ENCODE measurements around the gene PXDN. TPM values are rescaled to one million over a fixed set of nuclear protein-coding genes. Genes with fewer than 3 reads are reported as not detected.
"Not testable (repeated sequence)": the region's sequence is repeated elsewhere in the genome, so short reads cannot be mapped to it uniquely, and the experiment has no call there.

The PXDN gene
- total RNA-seq, 2 experiments from 2014 or later = 0.05 TPM; not detected in 1

DNA sequence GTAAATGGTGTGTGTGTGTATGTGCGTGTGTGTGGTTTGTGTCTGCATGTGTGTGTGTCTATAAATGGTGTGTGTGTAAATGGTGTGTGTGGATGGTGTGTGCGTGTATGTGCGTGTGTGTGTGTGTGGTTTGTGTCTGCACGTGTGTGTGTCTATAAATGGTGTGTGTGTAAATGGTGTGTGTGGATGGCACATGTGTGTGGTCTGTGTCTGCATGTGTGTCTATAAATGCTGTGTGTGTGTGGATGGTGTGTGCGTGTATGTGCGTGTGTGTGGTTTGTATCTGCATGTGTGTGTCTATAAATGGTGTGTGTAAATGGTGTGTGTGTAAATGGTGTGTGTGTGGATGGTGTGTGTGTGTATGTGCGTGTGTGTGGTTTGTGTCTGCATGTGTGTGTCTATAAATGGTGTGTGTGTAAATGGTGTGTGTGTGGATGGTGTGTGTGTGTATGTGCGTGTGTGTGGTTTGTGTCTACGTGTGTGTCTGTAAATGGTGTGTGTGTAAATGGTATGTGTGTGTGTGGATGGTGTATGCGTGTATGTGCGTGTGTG lies 64.8 kb downstream of the PXDN start:
- H3K4me1 Mint-ChIP-seq (ENCODE audit: low read depth); DNase-seq; CTCF ChIA-PET; H3K9me3 Mint-ChIP-seq; intact Hi-C loops (cut with micrococcal nuclease); H3K4me3 Mint-ChIP-seq; H3K27me3 Mint-ChIP-seq (ENCODE audit: low read depth); H3K36me3 Mint-ChIP-seq (ENCODE audit: low read depth); H3K27ac Mint-ChIP-seq: not testable (repeated sequence)

DNA sequence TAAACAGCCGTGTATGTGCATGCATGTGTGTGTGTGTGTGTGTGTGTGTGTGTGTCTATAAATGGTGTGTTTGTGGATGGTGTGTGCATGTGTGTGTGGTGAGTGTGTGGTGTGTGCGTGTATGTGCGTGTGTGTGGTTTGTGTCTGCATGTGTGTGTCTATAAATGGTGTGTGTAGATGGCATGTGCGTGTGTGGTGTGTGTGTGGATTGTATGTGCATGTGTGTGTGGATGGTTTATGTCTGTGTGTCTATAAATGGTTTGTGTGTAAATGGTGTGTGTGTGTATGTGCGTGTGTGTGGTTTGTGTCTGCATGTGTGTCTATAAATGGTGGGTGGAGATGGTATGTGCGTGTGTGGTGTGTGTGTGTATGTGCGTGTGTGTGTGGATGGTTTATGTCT lies 65.2 kb downstream of the PXDN start:
- DNase-seq; H3K4me1 Mint-ChIP-seq (ENCODE audit: low read depth); H3K27me3 Mint-ChIP-seq (ENCODE audit: low read depth); H3K4me3 Mint-ChIP-seq; H3K9me3 Mint-ChIP-seq; intact Hi-C loops (cut with micrococcal nuclease); H3K27ac Mint-ChIP-seq; H3K36me3 Mint-ChIP-seq (ENCODE audit: low read depth); CTCF ChIA-PET: not testable (repeated sequence)

- Mint-ChIP-seq H3K27me3 (ENCODE audit: low read depth) (peaks cover 5% of the 10 kb centered on the region), H3K9me3 (no peaks in the 10 kb centered on the region), H3K36me3 (ENCODE audit: low read depth) (no peaks in the 10 kb centered on the region), H3K4me3 (no peak overlapping the region), H3K4me1 (ENCODE audit: low read depth) (no peaks in the 10 kb centered on the region), H3K27ac (no peak overlapping the region)
- DNase-seq = no peak
- intact Hi-C loops (cut with micrococcal nuclease) = no loop called here
- CTCF ChIA-PET = no interaction called here
These were observed 65.7 kb downstream of the PXDN start for GRCh38 chr2:1678609-1679008.

DNA sequence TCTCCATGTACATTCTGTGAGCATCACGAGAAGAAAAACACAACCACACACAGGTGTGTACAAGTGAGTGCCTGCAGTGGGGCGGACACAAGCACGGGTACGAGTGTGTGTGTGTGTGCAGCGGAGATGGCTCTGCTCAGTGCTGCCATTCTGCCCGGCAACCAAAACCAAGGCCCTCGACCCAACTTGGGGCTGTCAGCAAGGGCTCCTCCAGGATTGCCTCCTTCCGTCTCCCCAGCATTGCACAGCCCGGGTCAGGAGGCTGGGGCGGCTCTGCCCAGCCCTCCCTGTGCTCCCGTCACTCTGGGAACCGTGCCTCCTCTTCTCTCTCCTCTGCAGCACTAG lies 66.5 kb downstream of the PXDN start:
- CTCF ChIA-PET = no interaction called here
- H3K4me1 Mint-ChIP-seq (ENCODE audit: low read depth) = no peaks in the 10 kb centered on the region
- no peak overlapping the region for H3K4me3 Mint-ChIP-seq
- H3K27ac Mint-ChIP-seq = no peak overlapping the region
- H3K36me3 Mint-ChIP-seq (ENCODE audit: low read depth) = no peaks in the 10 kb centered on the region
- H3K9me3 Mint-ChIP-seq = no peaks in the 10 kb centered on the region
- intact Hi-C loops (cut with micrococcal nuclease) = no loop called here
- DNase-seq = no peak
- peaks cover 5% of the 10 kb centered on the region for H3K27me3 Mint-ChIP-seq (ENCODE audit: low read depth)

GRCh38 chr2:1676913-1677820 lies 67.1 kb downstream of the PXDN start:
- Mint-ChIP-seq H3K9me3 (no peaks in the 10 kb centered on the region), H3K36me3 (ENCODE audit: low read depth) (no peaks in the 10 kb centered on the region), H3K4me1 (ENCODE audit: low read depth) (no peaks in the 10 kb centered on the region), H3K4me3 (no peak overlapping the region), H3K27me3 (ENCODE audit: low read depth) (peaks cover 5% of the 10 kb centered on the region), H3K27ac (no peak overlapping the region)
- intact Hi-C loops (cut with micrococcal nuclease) = no loop called here
- no peak for DNase-seq
- CTCF ChIA-PET = no interaction called here

DNA sequence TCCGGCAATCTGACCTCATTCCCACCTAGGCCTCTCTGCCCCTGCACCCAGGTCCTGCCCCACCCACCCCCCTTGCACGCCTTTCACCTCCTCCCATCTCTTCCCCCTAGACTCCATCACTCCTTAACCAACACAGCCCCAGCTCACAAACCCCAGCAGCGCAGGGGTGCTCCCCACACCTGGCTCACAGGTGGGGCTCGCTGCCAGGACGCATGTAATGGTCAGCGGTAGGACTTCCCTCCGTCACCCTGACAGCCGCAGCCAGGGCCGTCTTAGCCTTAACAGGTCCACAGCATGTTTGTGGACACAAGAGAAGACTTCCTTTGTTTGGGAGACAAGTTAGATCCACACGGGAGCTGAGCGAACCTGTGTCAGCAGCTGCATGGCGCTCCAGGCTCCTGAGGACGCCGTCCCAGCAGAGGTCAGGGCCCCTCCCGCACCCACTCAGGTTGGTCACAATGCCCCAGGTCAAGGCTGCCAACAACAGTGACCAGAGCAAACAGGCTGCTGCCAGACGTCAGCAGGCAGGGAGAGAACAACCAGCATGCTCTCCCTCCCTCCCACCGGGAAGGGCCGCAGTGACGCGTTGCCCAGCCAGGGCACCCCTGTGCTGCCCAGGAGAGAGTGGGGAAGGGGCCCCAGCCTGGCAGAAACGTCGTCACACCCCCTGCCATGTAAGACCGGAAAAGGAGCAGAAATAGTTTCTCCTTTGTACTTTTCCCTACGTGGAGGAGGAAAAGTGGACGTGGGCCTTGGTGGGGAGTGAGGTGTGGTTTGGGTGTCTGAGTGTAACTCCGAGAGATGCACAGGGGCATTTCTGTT lies 68.0 kb downstream of the PXDN start:
- no peak overlapping the region for H3K27ac Mint-ChIP-seq
- H3K4me3 Mint-ChIP-seq = no peak overlapping the region
- peaks cover 5% of the 10 kb centered on the region for H3K27me3 Mint-ChIP-seq (ENCODE audit: low read depth)
- H3K36me3 Mint-ChIP-seq (ENCODE audit: low read depth) = no peaks in the 10 kb centered on the region
- CTCF ChIA-PET = no interaction called here
- intact Hi-C loops (cut with micrococcal nuclease) = no loop called here
- H3K9me3 Mint-ChIP-seq = no peaks in the 10 kb centered on the region
- no peak for DNase-seq
- H3K4me1 Mint-ChIP-seq (ENCODE audit: low read depth) = no peaks in the 10 kb centered on the region

DNA sequence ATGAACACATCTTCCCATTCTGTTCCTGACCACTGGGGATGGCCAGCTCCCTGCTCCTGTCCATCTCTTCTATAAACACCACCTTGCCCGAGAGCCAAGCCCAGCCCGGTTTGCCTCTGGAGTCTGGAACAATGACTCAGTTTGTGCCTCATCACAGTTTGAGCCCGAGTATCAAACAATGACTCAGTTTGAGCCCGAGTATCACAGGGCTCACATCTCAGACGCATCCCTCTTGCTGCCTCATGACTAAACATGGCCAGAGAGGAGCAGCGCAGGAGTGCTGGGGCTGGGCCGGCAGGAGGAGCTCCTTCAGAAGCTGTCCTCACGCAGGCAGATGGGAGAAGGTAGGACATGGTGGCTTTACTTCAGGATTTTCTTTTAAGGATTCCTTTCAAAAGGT lies 68.7 kb downstream of the PXDN start:
- H3K4me1 Mint-ChIP-seq (ENCODE audit: low read depth) = no peaks in the 10 kb centered on the region
- CTCF ChIA-PET = no interaction called here

DNA sequence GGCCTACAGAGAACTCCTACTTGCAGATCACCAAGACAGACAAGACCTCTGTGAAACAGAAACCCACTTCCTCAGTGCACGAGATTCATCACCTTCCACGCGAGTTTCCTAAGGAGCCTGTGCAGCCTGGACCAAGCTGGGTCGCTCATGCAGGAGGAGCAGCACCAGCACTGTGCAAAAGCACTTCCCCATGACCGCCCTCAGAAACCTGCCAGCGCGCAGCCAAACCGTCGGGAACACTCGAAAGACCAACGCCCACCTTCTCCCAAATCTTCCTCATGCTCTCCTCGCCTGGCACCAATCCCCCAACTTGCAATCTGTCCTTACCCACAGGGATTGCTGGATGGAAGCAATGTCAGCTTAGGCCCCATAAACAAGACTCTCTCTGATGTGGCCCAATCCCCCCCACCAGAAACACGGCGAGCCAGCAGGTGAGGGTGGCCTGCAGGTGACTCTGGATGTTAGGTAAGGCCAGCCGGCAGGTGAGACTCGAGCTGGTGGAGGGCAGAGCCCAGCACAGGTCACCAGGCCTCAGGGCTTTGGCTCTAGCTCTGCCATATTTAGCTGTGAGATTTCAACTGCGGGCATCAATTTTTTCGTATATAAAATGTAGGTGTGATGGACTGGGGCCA lies 69.4 kb downstream of the PXDN start:
- Mint-ChIP-seq H3K4me3 (no peak overlapping the region), H3K4me1 (ENCODE audit: low read depth) (no peaks in the 10 kb centered on the region), H3K9me3 (no peaks in the 10 kb centered on the region), H3K27me3 (ENCODE audit: low read depth) (peaks cover 5% of the 10 kb centered on the region), H3K27ac (no peak overlapping the region), H3K36me3 (ENCODE audit: low read depth) (no peaks in the 10 kb centered on the region)
- intact Hi-C loops (cut with micrococcal nuclease) = no loop called here
- CTCF ChIA-PET = no interaction called here
- no peak for DNase-seq

More for the DNA sequence above, 68.7 kb downstream of the PXDN start:
- no peak overlapping the region for H3K27ac Mint-ChIP-seq
- no peaks in the 10 kb centered on the region for H3K36me3 Mint-ChIP-seq (ENCODE audit: low read depth)
- H3K9me3 Mint-ChIP-seq = no peaks in the 10 kb centered on the region
- no peak for DNase-seq
- intact Hi-C loops (cut with micrococcal nuclease) = no loop called here
- H3K4me3 Mint-ChIP-seq = no peak overlapping the region
- peaks cover 5% of the 10 kb centered on the region for H3K27me3 Mint-ChIP-seq (ENCODE audit: low read depth)

DNA sequence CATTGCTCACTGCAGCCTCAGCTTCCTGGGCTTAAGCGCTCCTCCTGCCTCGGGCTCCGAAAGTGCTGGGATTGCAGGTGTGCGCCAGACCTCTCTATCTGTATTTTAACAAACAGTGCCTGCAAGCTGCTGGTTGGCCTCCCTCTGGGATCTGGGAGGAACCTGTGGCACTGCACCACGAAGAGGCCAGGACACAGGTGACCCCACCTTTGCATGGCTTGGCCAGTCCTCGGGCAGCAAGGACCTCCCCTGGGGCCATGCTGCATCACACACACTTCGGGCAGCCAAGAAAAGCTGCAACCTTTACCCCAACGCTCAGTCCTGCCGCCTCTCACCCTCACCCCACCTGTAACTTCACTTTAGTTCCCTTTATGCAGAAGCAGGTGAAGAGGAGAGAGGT lies 70.0 kb downstream of the PXDN start:
- no peak for DNase-seq
- Mint-ChIP-seq H3K9me3 (no peaks in the 10 kb centered on the region), H3K27me3 (ENCODE audit: low read depth) (peaks cover 5% of the 10 kb centered on the region), H3K27ac (no peak overlapping the region), H3K36me3 (ENCODE audit: low read depth) (no peaks in the 10 kb centered on the region), H3K4me1 (ENCODE audit: low read depth) (no peaks in the 10 kb centered on the region), H3K4me3 (no peak overlapping the region)
- intact Hi-C loops (cut with micrococcal nuclease) = no loop called here
- CTCF ChIA-PET = no interaction called here

- intact Hi-C loops (cut with micrococcal nuclease) = no loop called here
- CTCF ChIA-PET = no interaction called here
- H3K4me1 Mint-ChIP-seq (ENCODE audit: low read depth) = no peaks in the 10 kb centered on the region
These were observed 71.0 kb downstream of the PXDN start for GRCh38 chr2:1673160-1673944.

DNA sequence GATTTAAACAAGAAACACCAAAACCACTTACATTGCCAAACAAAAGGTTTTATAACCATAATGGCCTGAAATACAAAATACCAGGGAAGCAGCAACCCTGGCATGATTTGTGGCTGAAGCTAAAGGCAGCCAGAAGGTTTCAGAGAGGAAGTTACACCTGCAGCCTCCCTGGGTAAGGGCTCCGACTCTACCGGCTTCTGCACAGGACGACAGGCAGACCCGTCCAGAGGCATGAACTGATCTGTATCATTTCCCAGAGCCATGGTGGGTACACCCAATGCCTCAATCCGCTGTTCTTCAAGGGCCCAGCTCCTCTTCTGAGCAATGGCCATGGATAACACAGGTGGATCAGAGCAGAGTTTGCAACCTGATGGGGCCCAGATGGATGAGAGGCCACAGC lies 71.6 kb downstream of the PXDN start:
- no peak overlapping the region for H3K4me3 Mint-ChIP-seq
- no peaks in the 10 kb centered on the region for H3K27me3 Mint-ChIP-seq (ENCODE audit: low read depth)
- intact Hi-C loops (cut with micrococcal nuclease) = no loop called here
- H3K27ac Mint-ChIP-seq = no peak overlapping the region
- no peaks in the 10 kb centered on the region for H3K4me1 Mint-ChIP-seq (ENCODE audit: low read depth)
- H3K36me3 Mint-ChIP-seq (ENCODE audit: low read depth) = no peaks in the 10 kb centered on the region
- no peaks in the 10 kb centered on the region for H3K9me3 Mint-ChIP-seq
- CTCF ChIA-PET = no interaction called here
- DNase-seq = no peak

More at GRCh38 chr2:1673160-1673944, 71.0 kb downstream of the PXDN start:
- Mint-ChIP-seq H3K27ac (no peak overlapping the region), H3K9me3 (no peaks in the 10 kb centered on the region), H3K36me3 (ENCODE audit: low read depth) (no peaks in the 10 kb centered on the region), H3K4me3 (no peak overlapping the region), H3K27me3 (ENCODE audit: low read depth) (peaks cover 5% of the 10 kb centered on the region)
- no peak for DNase-seq

- no peak overlapping the region for H3K4me3 Mint-ChIP-seq
- no peaks in the 10 kb centered on the region for H3K27me3 Mint-ChIP-seq (ENCODE audit: low read depth)
- no peaks in the 10 kb centered on the region for H3K36me3 Mint-ChIP-seq (ENCODE audit: low read depth)
- CTCF ChIA-PET = no interaction called here
- no peak overlapping the region for H3K27ac Mint-ChIP-seq
- no peaks in the 10 kb centered on the region for H3K4me1 Mint-ChIP-seq (ENCODE audit: low read depth)
- intact Hi-C loops (cut with micrococcal nuclease) = no loop called here
- H3K9me3 Mint-ChIP-seq = no peaks in the 10 kb centered on the region
- no peak for DNase-seq
These were observed 72.4 kb downstream of the PXDN start for GRCh38 chr2:1671916-1672315.

Data from activated naive CD4-positive, alpha-beta T cell treated with anti-CD3 and anti-CD28 coated beads for 36 hours (primary cell).